SK-N-SH (cell line): ENCODE results near the gene MAS1L.

Source experiments
- CHD2 ChIP-seq: fragments of 150-350 bp; IDR thresholded peaks from 2 replicates; pipeline ENCODE4 v1.6.1; 2018; ENCODE audit warnings: low read length; ENCODE audit not compliant: partially characterized antibody
- EP300 ChIP-seq, 2 experiments: IDR thresholded peaks; 2 replicates each; pipeline versions ENCODE4 v1.4.0 to v1.6.1; 2012; ENCODE audit warnings: borderline replicate concordance in 1 of 2, low read depth in 1 of 2, low read length in 1 of 2
- GABPA ChIP-seq: IDR thresholded peaks from 2 replicates; pipeline ENCODE4 v1.4.0; 2012; ENCODE audit warnings: low read depth, mild to moderate bottlenecking
- MEF2A ChIP-seq: IDR thresholded peaks from 2 replicates; pipeline ENCODE4 v1.4.0; 2012; ENCODE audit warnings: low read depth, borderline replicate concordance
- MXI1 ChIP-seq: IDR thresholded peaks from 2 replicates; pipeline ENCODE4 v1.6.1; 2012; ENCODE audit warnings: mild to moderate bottlenecking, low read depth, low read length, improper control_type of control experiment
- POLR2AphosphoS5 ChIP-seq: IDR thresholded peaks from 2 replicates; pipeline ENCODE4 v1.6.1; 2012; ENCODE audit warnings: low read depth, low read length
- RCOR1 ChIP-seq: fragments of 150-350 bp; IDR thresholded peaks from 2 replicates; pipeline ENCODE4 v1.6.1; 2017; ENCODE audit warnings: antibody characterized with exemption, low read length
- RFX5 ChIP-seq: IDR thresholded peaks from 2 replicates; pipeline ENCODE4 v1.6.1; 2012; ENCODE audit warnings: mild to moderate bottlenecking, improper control_type of control experiment, low read length
- TF ChIP-seq, protein P1 (sequence below): fragments of 200-600 bp; sonication (generic); IDR thresholded peaks from 2 replicates; pipeline ENCODE4 v1.6.1; 2017; ENCODE audit warnings: antibody characterized with exemption, mild to moderate bottlenecking, moderate library complexity
- TF ChIP-seq, protein P2 (sequence below): IDR thresholded peaks from 2 replicates; pipeline ENCODE4 v1.6.1; 2012; ENCODE audit warnings: mild to moderate bottlenecking, low read depth, low read length, moderate library complexity
- TF ChIP-seq, protein P3 (sequence below): fragments of 150-350 bp; IDR thresholded peaks from 2 replicates; pipeline ENCODE4 v1.6.1; 2017; ENCODE audit warnings: antibody characterized with exemption, low read length, low read depth, borderline replicate concordance
- TF ChIP-seq, protein P4 (sequence below): IDR thresholded peaks from 2 replicates; pipeline ENCODE4 v1.4.0; 2012; ENCODE audit warnings: low read depth, borderline replicate concordance

DNA sequence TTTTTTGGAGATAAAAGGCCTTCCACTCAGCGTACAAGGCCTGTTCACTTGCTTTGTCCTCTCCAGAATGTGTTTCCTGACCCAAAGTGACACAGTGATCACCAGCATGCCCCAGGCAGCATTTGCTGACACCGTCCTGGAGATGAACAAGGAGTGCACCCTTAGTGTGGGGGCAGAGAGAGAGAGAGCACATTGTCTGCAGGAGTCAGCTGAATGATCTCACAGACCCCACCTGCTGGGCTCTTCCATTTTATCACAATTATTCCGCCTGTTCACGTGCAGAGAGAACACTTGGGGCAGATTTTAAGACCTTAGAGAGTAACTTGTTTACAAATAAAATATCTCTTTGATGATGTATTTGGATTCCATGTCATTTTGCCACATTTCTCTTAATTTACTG is 22.4 kb upstream of the MAS1L start:
- TF ChIP-seq, protein P1, sequence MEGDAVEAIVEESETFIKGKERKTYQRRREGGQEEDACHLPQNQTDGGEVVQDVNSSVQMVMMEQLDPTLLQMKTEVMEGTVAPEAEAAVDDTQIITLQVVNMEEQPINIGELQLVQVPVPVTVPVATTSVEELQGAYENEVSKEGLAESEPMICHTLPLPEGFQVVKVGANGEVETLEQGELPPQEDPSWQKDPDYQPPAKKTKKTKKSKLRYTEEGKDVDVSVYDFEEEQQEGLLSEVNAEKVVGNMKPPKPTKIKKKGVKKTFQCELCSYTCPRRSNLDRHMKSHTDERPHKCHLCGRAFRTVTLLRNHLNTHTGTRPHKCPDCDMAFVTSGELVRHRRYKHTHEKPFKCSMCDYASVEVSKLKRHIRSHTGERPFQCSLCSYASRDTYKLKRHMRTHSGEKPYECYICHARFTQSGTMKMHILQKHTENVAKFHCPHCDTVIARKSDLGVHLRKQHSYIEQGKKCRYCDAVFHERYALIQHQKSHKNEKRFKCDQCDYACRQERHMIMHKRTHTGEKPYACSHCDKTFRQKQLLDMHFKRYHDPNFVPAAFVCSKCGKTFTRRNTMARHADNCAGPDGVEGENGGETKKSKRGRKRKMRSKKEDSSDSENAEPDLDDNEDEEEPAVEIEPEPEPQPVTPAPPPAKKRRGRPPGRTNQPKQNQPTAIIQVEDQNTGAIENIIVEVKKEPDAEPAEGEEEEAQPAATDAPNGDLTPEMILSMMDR, result peak; percentile 24; the same call in 1 of the 2 replicates
- TF ChIP-seq, protein P2, sequence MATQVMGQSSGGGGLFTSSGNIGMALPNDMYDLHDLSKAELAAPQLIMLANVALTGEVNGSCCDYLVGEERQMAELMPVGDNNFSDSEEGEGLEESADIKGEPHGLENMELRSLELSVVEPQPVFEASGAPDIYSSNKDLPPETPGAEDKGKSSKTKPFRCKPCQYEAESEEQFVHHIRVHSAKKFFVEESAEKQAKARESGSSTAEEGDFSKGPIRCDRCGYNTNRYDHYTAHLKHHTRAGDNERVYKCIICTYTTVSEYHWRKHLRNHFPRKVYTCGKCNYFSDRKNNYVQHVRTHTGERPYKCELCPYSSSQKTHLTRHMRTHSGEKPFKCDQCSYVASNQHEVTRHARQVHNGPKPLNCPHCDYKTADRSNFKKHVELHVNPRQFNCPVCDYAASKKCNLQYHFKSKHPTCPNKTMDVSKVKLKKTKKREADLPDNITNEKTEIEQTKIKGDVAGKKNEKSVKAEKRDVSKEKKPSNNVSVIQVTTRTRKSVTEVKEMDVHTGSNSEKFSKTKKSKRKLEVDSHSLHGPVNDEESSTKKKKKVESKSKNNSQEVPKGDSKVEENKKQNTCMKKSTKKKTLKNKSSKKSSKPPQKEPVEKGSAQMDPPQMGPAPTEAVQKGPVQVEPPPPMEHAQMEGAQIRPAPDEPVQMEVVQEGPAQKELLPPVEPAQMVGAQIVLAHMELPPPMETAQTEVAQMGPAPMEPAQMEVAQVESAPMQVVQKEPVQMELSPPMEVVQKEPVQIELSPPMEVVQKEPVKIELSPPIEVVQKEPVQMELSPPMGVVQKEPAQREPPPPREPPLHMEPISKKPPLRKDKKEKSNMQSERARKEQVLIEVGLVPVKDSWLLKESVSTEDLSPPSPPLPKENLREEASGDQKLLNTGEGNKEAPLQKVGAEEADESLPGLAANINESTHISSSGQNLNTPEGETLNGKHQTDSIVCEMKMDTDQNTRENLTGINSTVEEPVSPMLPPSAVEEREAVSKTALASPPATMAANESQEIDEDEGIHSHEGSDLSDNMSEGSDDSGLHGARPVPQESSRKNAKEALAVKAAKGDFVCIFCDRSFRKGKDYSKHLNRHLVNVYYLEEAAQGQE, result no peak
- TF ChIP-seq POLR2AphosphoS5 (no peak), RCOR1 (no peak), CHD2 (no peak), GABPA (no peak), RFX5 (no peak), MEF2A (no peak), EP300 (IDR thresholded peaks at IDR 0.05; ENCODE audit: borderline replicate concordance in 1 of 2, low read depth in 1 of 2, low read length in 1 of 2) (no peak), MXI1 (no peak)
- TF ChIP-seq, protein P3, sequence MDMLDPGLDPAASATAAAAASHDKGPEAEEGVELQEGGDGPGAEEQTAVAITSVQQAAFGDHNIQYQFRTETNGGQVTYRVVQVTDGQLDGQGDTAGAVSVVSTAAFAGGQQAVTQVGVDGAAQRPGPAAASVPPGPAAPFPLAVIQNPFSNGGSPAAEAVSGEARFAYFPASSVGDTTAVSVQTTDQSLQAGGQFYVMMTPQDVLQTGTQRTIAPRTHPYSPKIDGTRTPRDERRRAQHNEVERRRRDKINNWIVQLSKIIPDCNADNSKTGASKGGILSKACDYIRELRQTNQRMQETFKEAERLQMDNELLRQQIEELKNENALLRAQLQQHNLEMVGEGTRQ, result no peak
- TF ChIP-seq, protein P4, sequence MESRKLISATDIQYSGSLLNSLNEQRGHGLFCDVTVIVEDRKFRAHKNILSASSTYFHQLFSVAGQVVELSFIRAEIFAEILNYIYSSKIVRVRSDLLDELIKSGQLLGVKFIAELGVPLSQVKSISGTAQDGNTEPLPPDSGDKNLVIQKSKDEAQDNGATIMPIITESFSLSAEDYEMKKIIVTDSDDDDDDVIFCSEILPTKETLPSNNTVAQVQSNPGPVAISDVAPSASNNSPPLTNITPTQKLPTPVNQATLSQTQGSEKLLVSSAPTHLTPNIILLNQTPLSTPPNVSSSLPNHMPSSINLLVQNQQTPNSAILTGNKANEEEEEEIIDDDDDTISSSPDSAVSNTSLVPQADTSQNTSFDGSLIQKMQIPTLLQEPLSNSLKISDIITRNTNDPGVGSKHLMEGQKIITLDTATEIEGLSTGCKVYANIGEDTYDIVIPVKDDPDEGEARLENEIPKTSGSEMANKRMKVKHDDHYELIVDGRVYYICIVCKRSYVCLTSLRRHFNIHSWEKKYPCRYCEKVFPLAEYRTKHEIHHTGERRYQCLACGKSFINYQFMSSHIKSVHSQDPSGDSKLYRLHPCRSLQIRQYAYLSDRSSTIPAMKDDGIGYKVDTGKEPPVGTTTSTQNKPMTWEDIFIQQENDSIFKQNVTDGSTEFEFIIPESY, result no peak
